GM19193 (cell line): ENCODE measurements around the gene DBP.

Experiments used
- POLR2A ChIP-seq: IDR thresholded peaks from 4 replicates; pipeline ENCODE4 v1.6.1; 2011; ENCODE audit not compliant: insufficient read depth, insufficient read length; ENCODE audit errors: extremely low read depth

Gene DBP

DNA sequence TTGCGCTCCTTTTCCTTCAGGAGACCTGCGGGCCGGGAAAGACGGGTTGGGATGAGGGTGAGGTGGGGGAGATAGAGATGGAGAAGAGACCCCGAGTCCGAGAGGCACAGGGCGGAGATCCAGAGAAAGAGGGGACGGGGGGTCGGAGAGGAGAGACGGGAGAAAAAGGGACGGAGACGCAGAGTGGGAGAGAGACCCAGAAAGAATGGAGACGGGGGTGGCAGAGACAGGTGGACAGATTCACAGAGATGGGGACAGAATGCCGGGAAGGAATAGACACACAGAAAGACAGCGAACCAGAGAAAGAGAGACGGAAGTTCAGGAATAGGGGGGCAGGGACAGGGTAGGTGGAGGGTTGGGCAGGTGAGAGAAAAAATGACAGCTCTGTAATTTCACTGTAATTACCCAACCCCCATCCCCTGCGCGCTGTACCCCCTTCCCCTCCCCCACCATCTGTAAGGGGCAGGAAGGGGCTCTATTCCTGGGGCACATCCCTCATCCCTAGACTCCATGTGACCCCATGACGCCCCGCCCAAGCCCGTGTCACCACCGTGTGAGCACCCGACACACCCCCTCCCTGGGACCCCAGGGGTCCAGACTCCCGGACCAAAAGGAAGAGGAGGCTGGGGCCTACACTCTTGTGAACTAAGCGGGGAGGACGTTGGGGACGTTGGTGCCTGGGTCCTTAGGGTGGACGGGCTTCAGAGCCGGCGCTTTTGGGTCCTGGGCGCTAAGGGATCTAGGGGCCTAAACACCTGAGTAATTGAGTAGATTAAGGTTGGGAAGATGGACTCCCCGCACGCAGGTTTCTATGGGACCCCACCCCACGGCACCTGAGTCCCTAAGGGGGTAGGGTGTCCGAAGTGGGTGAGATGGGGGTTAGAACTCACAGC is 967 bp downstream of the DBP start:
- no peak for TF ChIP-seq POLR2A

DNA sequence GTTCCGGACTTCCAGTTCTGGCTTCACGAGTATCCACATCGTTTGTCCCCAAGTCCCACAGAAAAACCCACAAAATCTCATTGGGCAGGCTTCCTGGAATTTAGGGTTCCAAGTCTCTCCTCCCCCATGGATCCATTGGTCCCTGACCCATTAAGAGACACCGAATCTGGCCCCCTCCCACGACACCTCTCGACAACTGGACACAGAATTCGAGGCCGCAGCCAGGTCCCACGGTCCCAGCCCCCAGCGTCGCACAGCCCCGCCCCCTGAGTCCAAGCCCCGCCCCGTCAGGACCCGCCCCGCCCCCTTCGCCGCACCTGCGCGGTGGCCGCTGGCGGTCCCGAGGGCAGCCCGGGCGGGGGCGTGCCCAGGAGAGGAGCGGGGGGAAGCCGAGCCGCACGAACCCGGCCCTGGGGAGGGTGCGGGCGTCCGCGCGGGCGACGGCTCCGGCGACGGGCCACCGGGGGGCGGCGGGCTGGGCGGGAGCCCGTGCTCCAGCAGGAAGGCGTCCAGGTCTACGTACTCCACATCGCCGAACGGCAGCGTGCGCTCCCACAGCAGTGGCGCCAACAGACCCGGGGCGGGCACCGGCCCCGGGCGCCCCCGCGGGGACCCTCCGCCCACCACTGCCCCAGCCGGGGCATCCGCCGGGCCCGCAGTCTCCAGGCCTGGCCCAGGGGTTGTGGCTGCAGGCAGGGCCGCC is 1.8 kb downstream of the DBP start:
- TF ChIP-seq POLR2A = peak; percentile 44

GRCh38 chr19:48634424-48635262 is 2.5 kb downstream of the DBP start:
- TF ChIP-seq POLR2A = peak; percentile 43

- TF ChIP-seq POLR2A = no peak
Observed at GRCh38 chr19:48634036-48634342, 3.2 kb downstream of the DBP start.

GRCh38 chr19:48633148-48634035 is 3.8 kb downstream of the DBP start:
- no peak for TF ChIP-seq POLR2A

- TF ChIP-seq POLR2A = no peak
Observed at GRCh38 chr19:48632692-48633147, 4.5 kb downstream of the DBP start.

DNA sequence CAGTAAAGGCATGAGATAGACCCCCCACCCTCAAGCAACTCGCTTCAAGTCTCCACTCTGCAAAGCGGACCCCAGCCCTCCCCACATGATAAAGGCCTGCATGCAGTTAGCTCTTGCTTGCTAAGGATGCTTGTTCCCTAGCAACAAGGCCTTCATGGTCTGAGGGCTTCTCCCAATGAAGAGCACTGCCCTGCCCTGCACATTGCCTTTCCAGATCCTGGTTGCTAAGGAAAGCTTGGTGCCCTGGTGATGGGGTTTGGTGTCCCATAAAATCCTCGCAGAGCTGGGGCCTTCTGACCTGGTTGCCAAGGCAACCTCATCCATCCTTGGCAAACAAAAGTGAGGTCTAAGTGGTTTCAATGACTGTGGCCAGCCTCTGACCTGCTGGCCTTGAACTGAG is 6.0 kb downstream of the DBP start:
- no peak for TF ChIP-seq POLR2A

DNA sequence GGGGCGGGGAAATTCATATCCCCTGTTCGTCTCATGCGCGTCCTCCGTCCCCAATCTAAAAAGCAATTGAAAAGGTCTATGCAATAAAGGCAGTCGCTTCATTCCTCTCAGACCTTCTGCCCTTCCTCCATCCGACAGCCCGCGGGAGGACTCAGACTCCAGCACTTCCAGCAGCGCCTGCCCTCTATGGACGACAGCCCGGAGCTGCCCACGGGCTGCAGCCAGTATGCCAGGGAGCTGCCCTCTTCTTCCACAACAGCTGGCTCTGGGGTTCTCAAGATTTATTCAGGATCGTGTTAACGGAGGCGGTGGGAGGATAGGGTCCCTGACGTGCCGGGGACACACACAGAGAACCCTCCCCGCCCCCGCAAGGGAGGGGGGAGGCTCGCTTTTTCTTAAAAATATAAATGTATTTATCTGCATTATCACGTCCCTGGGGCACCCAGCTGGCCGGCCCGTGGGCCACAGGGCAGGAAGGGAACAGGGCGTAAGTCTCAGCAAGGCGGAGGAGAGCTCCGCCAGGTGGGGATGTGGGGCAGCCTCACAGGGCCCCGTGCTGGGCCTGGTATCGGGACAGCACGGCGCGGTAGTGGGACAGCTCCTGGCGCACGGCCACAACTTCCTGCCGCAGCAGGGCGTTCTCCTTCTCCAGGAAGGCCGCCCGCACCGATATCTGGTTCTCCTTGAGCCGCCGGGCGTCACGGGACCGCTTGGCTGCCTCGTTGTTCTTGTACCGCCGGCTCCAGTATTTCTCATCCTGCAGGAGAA is 6.7 kb downstream of the DBP start:
- TF ChIP-seq POLR2A = no peak

DNA sequence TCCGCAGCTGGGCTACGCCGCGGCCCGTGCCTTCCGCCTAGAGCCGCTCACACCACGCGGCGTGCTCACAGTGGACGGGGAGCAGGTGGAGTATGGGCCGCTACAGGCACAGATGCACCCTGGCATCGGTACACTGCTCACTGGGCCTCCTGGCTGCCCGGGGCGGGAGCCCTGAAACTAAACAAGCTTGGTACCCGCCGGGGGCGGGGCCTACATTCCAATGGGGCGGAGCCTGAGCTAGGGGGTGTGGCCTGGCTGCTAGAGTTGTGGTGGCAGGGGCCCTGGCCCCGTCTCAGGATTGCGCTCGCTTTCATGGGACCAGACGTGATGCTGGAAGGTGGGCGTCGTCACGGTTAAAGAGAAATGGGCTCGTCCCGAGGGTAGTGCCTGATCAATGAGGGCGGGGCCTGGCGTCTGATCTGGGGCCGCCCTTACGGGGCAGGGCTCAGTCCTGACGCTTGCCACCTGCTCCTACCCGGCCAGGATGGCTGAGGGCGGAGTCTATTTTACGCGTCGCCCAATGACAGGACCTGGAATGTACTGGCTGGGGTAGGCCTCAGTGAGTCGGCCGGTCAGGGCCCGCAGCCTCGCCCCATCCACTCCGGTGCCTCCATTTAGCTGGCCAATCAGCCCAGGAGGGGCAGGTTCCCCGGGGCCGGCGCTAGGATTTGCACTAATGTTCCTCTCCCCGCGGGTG is 7.4 kb downstream of the DBP start:
- no peak for TF ChIP-seq POLR2A

DNA sequence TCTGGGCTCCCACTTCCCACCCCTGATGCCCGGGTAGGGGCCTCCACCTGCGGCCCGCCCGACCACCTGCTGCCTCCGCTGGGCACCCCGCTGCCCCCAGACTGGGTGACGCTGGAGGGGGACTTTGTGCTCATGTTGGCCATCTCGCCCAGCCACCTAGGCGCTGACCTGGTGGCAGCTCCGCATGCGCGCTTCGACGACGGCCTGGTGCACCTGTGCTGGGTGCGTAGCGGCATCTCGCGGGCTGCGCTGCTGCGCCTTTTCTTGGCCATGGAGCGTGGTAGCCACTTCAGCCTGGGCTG is 7.9 kb downstream of the DBP start:
- no peak for TF ChIP-seq POLR2A

- TF ChIP-seq POLR2A = no peak
Observed at GRCh38 chr19:48628486-48629296, 8.5 kb downstream of the DBP start.

GRCh38 chr19:48627865-48628314 is 9.3 kb downstream of the DBP start:
- TF ChIP-seq POLR2A = no peak
